SU-DHL-6 (cell line): ENCODE results near the gene FADS3.

Experiments
- H2AFZ ChIP-seq: fragments of 200-600 bp; sonication (generic); 2 replicates; pipeline ENCODE4 v1.6.1; 2014; ENCODE audit warnings: low read depth, mild to moderate bottlenecking, moderate library complexity, mixed read lengths, antibody characterized with exemption, low read length; ENCODE audit not compliant: severe bottlenecking
- H3F3A ChIP-seq: fragments of 200-600 bp; shearing (Covaris generic); 2 replicates; pipeline ENCODE4 v1.6.0; 2016; ENCODE audit warnings: antibody characterized with exemption, mild to moderate bottlenecking; ENCODE audit not compliant: insufficient read depth
- H3K27ac ChIP-seq: fragments of 200-600 bp; sonication (generic); 2 replicates; pipeline ENCODE4 v1.5.1; 2016; ENCODE audit warnings: low read depth, mild to moderate bottlenecking, low read length, moderate library complexity, mixed read lengths
- H3K27me3 ChIP-seq: fragments of 200-600 bp; sonication (generic), shearing (Covaris generic); 2 replicates; pipeline ENCODE4 v1.6.0; 2014; ENCODE audit warnings: mild to moderate bottlenecking, low read length
- H3K36me3 ChIP-seq: fragments of 200-600 bp; sonication (generic); 2 replicates; pipeline ENCODE4 v1.6.1; 2014; ENCODE audit warnings: mild to moderate bottlenecking, low read length, mixed read lengths
- H3K4me2 ChIP-seq: fragments of 300-600, 200-600 bp; shearing (Covaris generic), sonication (generic); 2 replicates; pipeline ENCODE4 v1.6.0; 2014; ENCODE audit warnings: low read length, low read depth, mild to moderate bottlenecking; ENCODE audit not compliant: poor library complexity, severe bottlenecking
- H3K4me3 ChIP-seq: fragments of 200-600 bp; sonication (generic); 2 replicates; pipeline ENCODE4 v1.5.1; 2014; ENCODE audit warnings: antibody characterized with exemption, low read length, mild to moderate bottlenecking, mixed read lengths; ENCODE audit not compliant: insufficient read depth, poor library complexity, severe bottlenecking
- H3K79me2 ChIP-seq: fragments of 200-600 bp; sonication (generic); 2 replicates; pipeline ENCODE4 v1.6.1; 2014; ENCODE audit warnings: mild to moderate bottlenecking, low read length, moderate library complexity; ENCODE audit not compliant: insufficient read depth
- H3K9ac ChIP-seq: fragments of 200-600 bp; sonication (generic); 2 replicates; pipeline ENCODE4 v1.7.0; 2014; ENCODE audit warnings: mild to moderate bottlenecking, low read length
- H3K9me2 ChIP-seq: fragments of 200-600 bp; sonication (generic); replicated peaks from 2 replicates; pipeline ENCODE4 v1.6.1; 2014; ENCODE audit warnings: low read length; ENCODE audit not compliant: insufficient read depth
- H3K9me3 ChIP-seq: fragments of 200-600 bp; sonication (generic); 2 replicates; pipeline ENCODE4 v1.6.1; 2014; ENCODE audit warnings: low read length, mixed read lengths; ENCODE audit not compliant: insufficient read depth
- H4K20me1 ChIP-seq: fragments of 200-600 bp; sonication (generic); 2 replicates; pipeline ENCODE4 v1.6.1; 2014; ENCODE audit warnings: low read depth, mild to moderate bottlenecking, antibody characterized with exemption, low read length, moderate library complexity, mixed read lengths
- CTCF ChIP-seq: fragments of 200-600 bp; sonication (generic); IDR thresholded peaks from one replicate; pipeline ENCODE4 v1.5.1; 2017; ENCODE audit warnings: antibody characterized with exemption, mild to moderate bottlenecking, low read length, moderate library complexity; ENCODE audit not compliant: insufficient read depth, poor library complexity, severe bottlenecking
- EZH2phosphoT487 ChIP-seq: fragments of 200-600 bp; sonication (generic), shearing (Covaris generic); conservative IDR thresholded peaks from 2 replicates; pipeline ENCODE4 v1.6.1; 2018; ENCODE audit warnings: mild to moderate bottlenecking, antibody characterized with exemption, low read length, moderate library complexity, mixed read lengths

Gene FADS3

DNA sequence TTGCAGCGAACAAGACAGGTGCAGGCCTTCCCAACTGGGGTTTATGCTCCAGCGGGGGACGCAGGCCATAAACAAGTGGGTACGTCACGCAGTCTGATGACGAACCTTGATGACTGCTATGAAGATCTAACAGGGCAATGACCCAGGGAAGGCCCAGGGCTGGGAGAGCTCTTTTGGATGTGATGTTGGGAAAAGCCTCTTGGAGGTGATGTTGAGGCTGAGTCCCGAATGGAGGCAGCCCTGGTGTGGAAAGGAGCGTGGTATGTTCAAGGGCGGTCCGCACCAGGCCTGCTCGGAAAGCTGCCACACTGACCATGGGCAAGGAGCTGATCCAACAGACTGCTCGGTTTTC, 57.4 kb downstream of the FADS3 start:
- Histone ChIP-seq H3K27ac (peak overlapping the region; percentile 86), H3K4me3 (no peak overlapping the region), H3K4me2 (peak overlapping the region; percentile 50), H4K20me1 (no peaks in the 10 kb centered on the region), H3K79me2 (peaks cover 33% of the 10 kb centered on the region), H3K9me2 (no peaks in the 10 kb centered on the region), H3K9ac (peak overlapping the region; percentile 46), H2AFZ (no peak overlapping the region), H3K9me3 (no peaks in the 10 kb centered on the region), H3F3A (peaks cover 9% of the 10 kb centered on the region; the same call in 1 of the 2 replicates), H3K36me3 (no peaks in the 10 kb centered on the region), H3K27me3 (no peaks in the 10 kb centered on the region)
- no peak for TF ChIP-seq EZH2phosphoT487
- no peak for TF ChIP-seq CTCF

GRCh38 chr11:61833471-61833870, 57.9 kb downstream of the FADS3 start:
- no peaks in the 10 kb centered on the region for H4K20me1 ChIP-seq
- H3K36me3 ChIP-seq: no peaks in the 10 kb centered on the region
- peak overlapping the region; percentile 50 for H3K4me2 ChIP-seq
- H3K27me3 ChIP-seq: no peaks in the 10 kb centered on the region
- no peak overlapping the region for H2AFZ ChIP-seq
- peaks cover 37% of the 10 kb centered on the region for H3K79me2 ChIP-seq
- H3K4me3 ChIP-seq: no peak overlapping the region
- H3K9ac ChIP-seq: no peak overlapping the region
- H3K27ac ChIP-seq: peak overlapping the region; percentile 86
- H3K9me2 ChIP-seq: no peaks in the 10 kb centered on the region
- H3K9me3 ChIP-seq: no peaks in the 10 kb centered on the region
- H3F3A ChIP-seq: peaks cover 9% of the 10 kb centered on the region; the same call in 1 of the 2 replicates
- TF ChIP-seq EZH2phosphoT487: no peak
- TF ChIP-seq CTCF: no peak

DNA sequence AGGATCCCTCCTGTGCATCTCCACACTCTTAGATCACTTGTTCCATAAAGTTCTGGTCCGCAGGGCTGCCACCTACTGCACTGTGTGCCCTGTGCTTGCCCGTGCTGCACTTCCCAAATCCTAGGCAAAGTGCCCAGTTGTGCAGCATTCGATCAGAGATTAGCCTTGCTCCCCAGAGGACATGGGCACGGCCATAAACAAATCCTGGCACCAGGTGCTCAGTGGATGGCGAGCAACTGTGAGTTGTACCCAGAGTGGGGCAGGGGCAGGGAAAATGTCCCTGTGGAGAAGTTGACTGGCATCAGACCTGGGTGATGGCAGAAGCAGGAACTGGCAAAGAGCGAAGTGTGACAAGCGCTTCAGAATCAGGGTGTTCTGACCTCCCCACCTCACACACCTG, 58.6 kb downstream of the FADS3 start:
- H3K9me2 ChIP-seq: no peaks in the 10 kb centered on the region
- peaks cover 37% of the 10 kb centered on the region for H3K79me2 ChIP-seq
- H3K4me3 ChIP-seq: no peak overlapping the region
- H3K36me3 ChIP-seq: no peaks in the 10 kb centered on the region
- H3K27me3 ChIP-seq: no peaks in the 10 kb centered on the region
- H3K9me3 ChIP-seq: no peaks in the 10 kb centered on the region
- no peak for TF ChIP-seq EZH2phosphoT487
- TF ChIP-seq CTCF: no peak
- peak overlapping the region; percentile 86; the same call in 1 of the 2 replicates for H3K27ac ChIP-seq
- H2AFZ ChIP-seq: no peak overlapping the region
- peaks cover 9% of the 10 kb centered on the region; the same call in 1 of the 2 replicates for H3F3A ChIP-seq
- H3K9ac ChIP-seq: no peak overlapping the region
- H3K4me2 ChIP-seq: peak overlapping the region; percentile 11
- H4K20me1 ChIP-seq: no peaks in the 10 kb centered on the region
